DOHH2 (cell line): ENCODE measurements around the gene FGFR1OP2.

Experiments
- H3F3A ChIP-seq: fragments of 200-600 bp; sonication (generic), shearing (Covaris generic); 2 replicates; pipeline ENCODE4 v1.6.0; 2016; ENCODE audit warnings: antibody characterized with exemption, mild to moderate bottlenecking; ENCODE audit not compliant: control insufficient read depth, insufficient read depth
- H3K27ac ChIP-seq: fragments of 200-600 bp; sonication (generic); 2 replicates; pipeline ENCODE4 v1.5.1; 2014; ENCODE audit warnings: low read depth, mild to moderate bottlenecking, low read length, moderate library complexity
- H3K27me3 ChIP-seq: fragments of 200-600 bp; sonication (generic); 2 replicates; pipeline ENCODE4 v1.6.1; 2014; ENCODE audit warnings: mild to moderate bottlenecking, low read length, mixed read lengths; ENCODE audit not compliant: control insufficient read depth
- H3K36me3 ChIP-seq: fragments of 200-600 bp; sonication (generic); 2 replicates; pipeline ENCODE4 v1.6.1; 2014; ENCODE audit warnings: mild to moderate bottlenecking, low read length, moderate library complexity, mixed read lengths; ENCODE audit not compliant: control insufficient read depth
- H3K4me1 ChIP-seq: fragments of 200-600 bp; sonication (generic); 2 replicates; pipeline ENCODE4 v1.6.1; 2014; ENCODE audit warnings: mild to moderate bottlenecking, low read length, mixed read lengths; ENCODE audit not compliant: control insufficient read depth
- H3K4me2 ChIP-seq: fragments of 200-600 bp; sonication (generic); 2 replicates; pipeline ENCODE4 v1.6.0; 2014; ENCODE audit warnings: mild to moderate bottlenecking, low read length, moderate library complexity
- H3K4me3 ChIP-seq: fragments of 200-600 bp; sonication (generic); 2 replicates; pipeline ENCODE4 v1.5.1; 2014; ENCODE audit warnings: mild to moderate bottlenecking, low read length, mixed read lengths
- H3K79me2 ChIP-seq: fragments of 200-600 bp; sonication (generic); 2 replicates; pipeline ENCODE4 v1.6.1; 2014; ENCODE audit warnings: mild to moderate bottlenecking, low read length, mixed read lengths; ENCODE audit not compliant: control insufficient read depth
- H3K9me2 ChIP-seq: fragments of 200-600 bp; sonication (generic); replicated peaks from 2 replicates; pipeline ENCODE4 v1.6.1; 2014; ENCODE audit warnings: mild to moderate bottlenecking, low read length, mixed read lengths; ENCODE audit not compliant: control insufficient read depth
- H3K9me3 ChIP-seq: fragments of 200-600 bp; sonication (generic); 2 replicates; pipeline ENCODE4 v1.6.1; 2014; ENCODE audit warnings: antibody characterized with exemption, low read length, mixed read lengths; ENCODE audit not compliant: control insufficient read depth, insufficient read depth
- H4K20me1 ChIP-seq: fragments of 200-600 bp; sonication (generic); 2 replicates; pipeline ENCODE4 v1.6.0; 2014; ENCODE audit warnings: low read depth, mild to moderate bottlenecking, antibody characterized with exemption, low read length, moderate library complexity; ENCODE audit not compliant: control insufficient read depth, insufficient read depth
- EZH2phosphoT487 ChIP-seq: fragments of 200-600 bp; sonication (generic); IDR thresholded peaks from 2 replicates; pipeline ENCODE4 v1.6.1; 2017; ENCODE audit warnings: borderline replicate concordance, mild to moderate bottlenecking, antibody characterized with exemption, low read length, moderate library complexity, mixed read lengths
- TF ChIP-seq, protein P1 (sequence below): fragments of 200-600 bp; sonication (generic); IDR thresholded peaks from one replicate; pipeline ENCODE4 v1.5.1; 2014; ENCODE audit warnings: antibody characterized with exemption, mild to moderate bottlenecking, low read depth, low read length; ENCODE audit not compliant: poor library complexity, severe bottlenecking

FGFR1OP2 gene

DNA sequence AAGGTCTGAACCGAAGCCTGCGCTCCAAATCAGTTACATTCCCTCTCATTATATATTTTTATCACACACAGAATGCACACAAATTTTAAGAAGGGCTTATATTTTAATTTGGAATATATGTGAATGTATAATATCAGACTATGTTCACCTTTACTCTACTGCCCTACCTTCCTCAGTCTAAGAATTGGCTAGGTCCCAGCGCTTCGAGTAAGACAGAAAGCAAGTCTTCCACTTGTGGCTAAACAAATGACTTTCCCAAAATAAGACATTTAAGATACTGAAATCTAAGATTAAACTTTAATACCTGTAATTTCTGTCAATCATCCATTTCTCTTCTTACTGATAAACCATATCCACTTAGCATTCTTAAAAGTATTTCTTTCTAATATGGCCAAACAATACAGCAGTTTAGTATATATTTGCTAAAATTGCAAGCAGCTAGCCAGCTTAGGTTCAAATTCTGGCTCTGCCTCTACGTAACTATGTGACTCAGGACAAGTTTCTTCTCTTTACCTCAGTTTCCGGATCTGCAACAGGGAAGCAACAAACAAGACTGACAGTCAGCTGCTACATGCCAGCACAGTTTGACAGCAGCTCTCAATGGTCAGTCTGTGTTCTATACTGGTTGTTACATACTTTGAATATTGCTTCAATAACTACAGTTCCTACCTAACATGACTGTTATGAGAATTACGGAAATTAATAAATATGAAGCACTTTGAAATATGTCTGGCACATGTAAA, 2.5 kb upstream of the FGFR1OP2 start:
- no peaks in the 10 kb centered on the region for H3K27me3 ChIP-seq
- H4K20me1 ChIP-seq = peaks cover 13% of the 10 kb centered on the region
- H3F3A ChIP-seq = peaks cover 18% of the 10 kb centered on the region
- H3K4me3 ChIP-seq = peak overlapping the region; percentile 99
- H3K79me2 ChIP-seq = peaks cover 85% of the 10 kb centered on the region
- H3K27ac ChIP-seq = no peak overlapping the region
- H3K4me2 ChIP-seq = peak overlapping the region; percentile 93
- peaks cover 35% of the 10 kb centered on the region for H3K4me1 ChIP-seq
- H3K9me3 ChIP-seq = no peaks in the 10 kb centered on the region
- H3K9me2 ChIP-seq = no peaks in the 10 kb centered on the region
- TF ChIP-seq, protein P1, sequence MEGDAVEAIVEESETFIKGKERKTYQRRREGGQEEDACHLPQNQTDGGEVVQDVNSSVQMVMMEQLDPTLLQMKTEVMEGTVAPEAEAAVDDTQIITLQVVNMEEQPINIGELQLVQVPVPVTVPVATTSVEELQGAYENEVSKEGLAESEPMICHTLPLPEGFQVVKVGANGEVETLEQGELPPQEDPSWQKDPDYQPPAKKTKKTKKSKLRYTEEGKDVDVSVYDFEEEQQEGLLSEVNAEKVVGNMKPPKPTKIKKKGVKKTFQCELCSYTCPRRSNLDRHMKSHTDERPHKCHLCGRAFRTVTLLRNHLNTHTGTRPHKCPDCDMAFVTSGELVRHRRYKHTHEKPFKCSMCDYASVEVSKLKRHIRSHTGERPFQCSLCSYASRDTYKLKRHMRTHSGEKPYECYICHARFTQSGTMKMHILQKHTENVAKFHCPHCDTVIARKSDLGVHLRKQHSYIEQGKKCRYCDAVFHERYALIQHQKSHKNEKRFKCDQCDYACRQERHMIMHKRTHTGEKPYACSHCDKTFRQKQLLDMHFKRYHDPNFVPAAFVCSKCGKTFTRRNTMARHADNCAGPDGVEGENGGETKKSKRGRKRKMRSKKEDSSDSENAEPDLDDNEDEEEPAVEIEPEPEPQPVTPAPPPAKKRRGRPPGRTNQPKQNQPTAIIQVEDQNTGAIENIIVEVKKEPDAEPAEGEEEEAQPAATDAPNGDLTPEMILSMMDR = no peak
- no peak for TF ChIP-seq EZH2phosphoT487
- peaks cover 68% of the 10 kb centered on the region for H3K36me3 ChIP-seq

GRCh38 chr12:26936559-26937442, 1.5 kb upstream of the FGFR1OP2 start:
- Histone ChIP-seq H3K79me2 (peaks cover 95% of the 10 kb centered on the region), H3K27me3 (no peaks in the 10 kb centered on the region), H3K4me1 (peaks cover 45% of the 10 kb centered on the region), H3F3A (peaks cover 24% of the 10 kb centered on the region), H3K9me2 (no peaks in the 10 kb centered on the region), H4K20me1 (peaks cover 13% of the 10 kb centered on the region), H3K4me3 (peak overlapping the region; percentile 99), H3K27ac (peak overlapping the region; percentile 81), H3K36me3 (peaks cover 63% of the 10 kb centered on the region), H3K9me3 (no peaks in the 10 kb centered on the region), H3K4me2 (peak overlapping the region; percentile 93)
- TF ChIP-seq, protein P1 = no peak
- TF ChIP-seq EZH2phosphoT487 = no peak

- H3K9me3 ChIP-seq = no peaks in the 10 kb centered on the region
- H3K4me3 ChIP-seq = peak overlapping the region; percentile 99
- peaks cover 51% of the 10 kb centered on the region for H3K4me1 ChIP-seq
- H4K20me1 ChIP-seq = peaks cover 13% of the 10 kb centered on the region
- no peaks in the 10 kb centered on the region for H3K9me2 ChIP-seq
- H3K27me3 ChIP-seq = no peaks in the 10 kb centered on the region
- TF ChIP-seq, protein P1 = no peak
- no peak for TF ChIP-seq EZH2phosphoT487
- H3K79me2 ChIP-seq = peaks cover 95% of the 10 kb centered on the region
- H3K27ac ChIP-seq = peak overlapping the region; percentile 81
- peaks cover 24% of the 10 kb centered on the region for H3F3A ChIP-seq
- peak overlapping the region; percentile 93 for H3K4me2 ChIP-seq
- H3K36me3 ChIP-seq = peaks cover 57% of the 10 kb centered on the region
Observed at GRCh38 chr12:26937443-26937862, 817 bp upstream of the FGFR1OP2 start.
